HG03280 (cell line): ENCODE data around the gene PI4KA.
"Not testable (repeated sequence)": the region's sequence is repeated elsewhere in the genome, so short reads cannot be mapped to it uniquely, and the experiment has no call there.

Experiments
- ATAC-seq: cut with Tn5 transposase; IDR thresholded peaks from one replicate; pipeline ENCODE4 v1.9.1; 2021; ENCODE audit warnings: mild to moderate bottlenecking, moderate library complexity; ENCODE audit not compliant: unreplicated experiment

The PI4KA gene

DNA sequence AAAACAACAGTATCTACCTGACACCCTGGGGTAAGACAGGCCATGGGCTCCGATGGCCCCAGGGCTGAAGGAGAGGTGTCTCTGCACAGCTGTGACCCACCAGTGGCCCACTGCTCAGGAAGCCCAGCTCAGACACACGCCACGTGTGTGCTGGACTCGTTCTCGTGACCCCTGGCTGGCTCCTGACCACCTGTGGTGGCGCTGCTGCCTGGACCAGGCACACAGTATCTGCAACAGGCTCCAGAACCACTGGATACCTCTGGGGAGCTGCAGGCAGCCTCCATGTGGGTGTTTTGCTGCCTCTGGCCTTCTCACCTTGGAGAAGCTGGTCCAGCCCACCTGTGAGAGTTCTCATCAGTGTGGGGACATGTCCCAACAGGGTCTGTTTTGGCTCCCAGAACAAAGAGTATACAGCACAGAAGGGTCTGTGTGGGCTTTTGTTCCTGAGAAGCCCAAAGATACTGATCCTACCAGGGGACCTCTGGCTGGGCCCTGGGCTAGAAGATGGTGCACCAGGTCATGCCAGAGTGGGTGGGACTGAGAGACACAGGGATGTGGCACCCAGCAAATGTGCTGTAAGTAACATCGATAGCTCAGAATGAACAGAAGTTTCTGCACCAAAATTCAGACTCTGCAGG lies 106.4 kb downstream of the PI4KA start:
- ATAC-seq: no peak

- ATAC-seq: no peak
Measured at GRCh38 chr22:20751185-20751851, 107.3 kb downstream of the PI4KA start.

DNA sequence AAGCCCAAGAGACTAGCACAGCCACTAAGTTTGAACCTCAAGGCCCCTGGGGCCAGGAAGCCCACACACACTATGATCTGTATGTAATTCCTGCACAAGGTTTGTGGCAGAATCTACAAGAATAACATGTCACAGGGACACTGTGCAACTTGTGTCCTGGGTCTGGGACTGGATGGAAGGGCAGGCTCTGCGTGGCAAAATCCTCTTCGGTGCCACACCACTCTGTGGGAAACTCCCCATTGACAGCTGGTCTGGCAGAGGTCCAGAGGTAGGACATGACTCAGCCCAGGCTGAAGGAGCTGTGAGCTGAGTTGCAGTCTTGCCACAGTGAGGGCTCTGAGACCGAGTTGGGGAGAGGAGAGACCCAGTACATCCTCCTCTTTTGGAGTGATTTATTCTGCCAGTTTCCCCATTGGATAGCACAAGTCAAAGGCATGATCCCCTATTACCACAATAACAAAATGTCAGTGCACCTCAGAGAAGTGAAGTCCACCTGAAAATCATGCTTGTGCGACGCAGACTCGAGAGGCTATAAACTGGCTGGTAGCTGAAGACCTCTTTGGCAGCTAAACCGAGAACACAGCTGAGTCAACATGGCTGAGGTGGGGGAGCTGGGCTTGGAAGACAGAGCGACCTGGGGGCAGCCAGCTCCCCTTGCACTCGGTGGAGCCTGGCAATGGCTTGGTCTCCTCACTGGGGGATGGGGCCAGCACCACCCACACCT lies 108.0 kb downstream of the PI4KA start:
- no peak for ATAC-seq

- no peak for ATAC-seq
Measured at GRCh38 chr22:20749453-20749852, 109.2 kb downstream of the PI4KA start.

- peak; percentile 60 for ATAC-seq
Measured at GRCh38 chr22:20748731-20749428, 109.7 kb downstream of the PI4KA start.

DNA sequence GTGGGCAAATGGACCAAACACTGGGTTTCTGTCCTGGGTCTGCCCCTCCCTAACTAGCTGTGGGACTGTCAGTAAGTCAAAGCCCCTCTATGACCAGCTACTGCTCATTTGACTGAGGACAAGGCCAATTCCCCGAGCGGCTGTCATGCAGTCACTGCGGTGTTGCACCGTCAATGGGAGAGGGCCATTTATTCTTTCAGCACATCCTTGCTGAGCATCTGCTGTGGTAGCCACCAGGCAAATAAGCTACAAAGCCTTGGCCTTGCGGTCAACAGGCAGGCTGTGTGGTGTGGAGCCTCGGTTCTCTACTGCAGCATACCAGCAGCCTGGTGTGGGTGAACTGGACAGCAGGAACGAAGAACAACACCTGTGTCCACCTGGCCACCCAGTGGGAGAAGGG lies 110.5 kb downstream of the PI4KA start:
- no peak for ATAC-seq

DNA sequence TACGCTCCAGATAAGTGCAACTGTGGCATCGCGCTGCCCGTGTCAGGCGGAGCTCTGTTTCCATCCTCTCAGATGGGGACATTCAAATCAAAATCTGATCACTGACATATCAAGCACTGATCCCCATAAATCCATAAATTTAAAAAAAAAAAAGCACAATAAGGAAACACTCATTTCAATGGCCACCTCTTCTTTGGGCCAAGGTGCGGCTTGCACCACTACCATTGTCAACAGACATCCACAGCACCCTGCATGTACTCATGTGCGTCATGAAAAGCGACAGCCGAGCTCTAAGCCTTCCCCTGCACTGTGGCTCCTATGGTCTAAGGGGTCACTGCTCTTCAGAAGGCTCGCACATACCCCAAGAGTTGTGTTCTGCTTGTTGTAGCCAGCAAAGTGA lies 111.4 kb downstream of the PI4KA start:
- no peak for ATAC-seq

GRCh38 chr22:20746431-20747189 lies 112.0 kb downstream of the PI4KA start:
- no peak for ATAC-seq

DNA sequence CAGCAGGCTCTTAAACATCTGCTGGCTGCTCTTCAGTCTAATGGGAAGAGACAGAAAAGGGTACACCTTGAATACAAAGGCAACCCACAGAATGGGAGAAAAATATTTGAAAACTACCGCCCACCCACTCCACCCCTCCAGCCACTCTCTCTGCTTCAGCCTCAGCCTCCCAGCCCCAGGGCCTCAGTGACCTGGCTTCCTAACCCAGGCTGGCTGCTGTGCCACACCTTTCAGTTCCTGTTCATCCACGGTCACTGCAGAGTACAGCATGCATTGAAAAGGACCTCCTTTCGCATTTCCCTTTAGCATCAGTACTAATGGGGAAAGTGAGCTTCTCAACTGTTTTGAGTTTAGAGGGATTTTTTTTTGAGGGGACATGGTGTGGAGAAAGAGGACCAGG lies 113.5 kb downstream of the PI4KA start:
- ATAC-seq: no peak

DNA sequence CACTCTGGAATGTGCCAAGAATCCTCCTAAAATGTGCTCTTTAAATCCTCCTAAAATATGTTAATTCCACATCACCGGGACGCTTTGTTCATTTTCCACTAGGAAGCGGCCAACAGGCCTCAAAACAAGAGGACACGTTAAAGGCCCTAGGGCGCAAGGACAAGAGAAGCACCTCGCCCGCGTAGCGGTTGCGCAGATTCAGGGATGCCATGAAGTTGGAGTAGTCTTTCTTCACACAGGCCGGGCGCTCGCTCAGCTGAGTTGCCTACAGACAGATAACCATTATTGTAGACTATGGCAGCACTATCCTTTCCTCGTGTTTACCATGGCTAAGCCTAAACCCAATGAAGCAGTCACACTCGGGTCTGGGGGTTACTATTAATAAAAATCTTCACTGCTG lies 114.2 kb downstream of the PI4KA start:
- ATAC-seq: no peak

GRCh38 chr22:20742764-20743163 lies 115.8 kb downstream of the PI4KA start:
- ATAC-seq: no peak

DNA sequence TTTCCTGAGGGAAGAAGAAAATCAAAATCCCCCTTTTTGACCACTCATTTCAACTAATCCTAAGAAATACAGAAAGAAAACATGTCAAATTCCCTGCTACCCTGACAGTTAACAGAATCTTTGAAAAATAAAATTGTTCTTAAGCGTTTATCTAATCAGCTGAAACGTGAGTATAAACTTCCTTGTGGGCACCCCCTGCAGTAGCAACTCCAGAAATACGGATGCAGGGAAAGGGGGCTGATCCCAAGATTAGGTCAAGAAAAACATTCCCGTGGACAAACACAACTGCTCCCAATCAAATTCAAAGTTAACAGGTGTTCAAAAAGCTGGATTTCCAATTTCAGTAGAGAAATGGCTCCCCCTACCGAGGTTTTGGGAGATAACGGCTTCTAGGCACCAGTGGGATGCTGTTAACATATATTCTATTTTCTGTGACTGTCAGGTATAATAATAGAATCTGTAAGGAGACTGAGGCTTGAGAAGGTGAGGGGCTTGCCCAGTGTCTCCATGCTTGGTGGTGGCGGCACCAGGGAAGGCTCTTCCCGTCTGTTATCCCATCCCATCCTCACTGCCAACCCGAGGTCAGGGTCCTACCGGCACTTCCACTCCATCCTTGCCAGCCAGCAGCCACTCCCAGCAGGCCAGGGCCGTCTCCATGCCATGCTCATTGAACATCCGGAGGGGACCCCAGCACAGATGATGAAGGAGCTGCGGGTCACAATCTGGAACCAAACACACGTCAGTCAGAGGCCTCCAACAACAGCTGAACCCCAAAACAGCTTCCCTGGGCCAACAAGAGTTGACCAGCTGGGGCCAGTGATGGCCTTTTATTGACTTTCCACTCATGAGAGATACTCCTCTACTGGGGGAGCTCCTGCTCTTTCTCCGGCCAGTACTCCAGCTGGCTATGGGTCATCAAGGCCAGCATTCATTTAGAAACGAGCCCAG lies 116.7 kb downstream of the PI4KA start:
- no peak for ATAC-seq

DNA sequence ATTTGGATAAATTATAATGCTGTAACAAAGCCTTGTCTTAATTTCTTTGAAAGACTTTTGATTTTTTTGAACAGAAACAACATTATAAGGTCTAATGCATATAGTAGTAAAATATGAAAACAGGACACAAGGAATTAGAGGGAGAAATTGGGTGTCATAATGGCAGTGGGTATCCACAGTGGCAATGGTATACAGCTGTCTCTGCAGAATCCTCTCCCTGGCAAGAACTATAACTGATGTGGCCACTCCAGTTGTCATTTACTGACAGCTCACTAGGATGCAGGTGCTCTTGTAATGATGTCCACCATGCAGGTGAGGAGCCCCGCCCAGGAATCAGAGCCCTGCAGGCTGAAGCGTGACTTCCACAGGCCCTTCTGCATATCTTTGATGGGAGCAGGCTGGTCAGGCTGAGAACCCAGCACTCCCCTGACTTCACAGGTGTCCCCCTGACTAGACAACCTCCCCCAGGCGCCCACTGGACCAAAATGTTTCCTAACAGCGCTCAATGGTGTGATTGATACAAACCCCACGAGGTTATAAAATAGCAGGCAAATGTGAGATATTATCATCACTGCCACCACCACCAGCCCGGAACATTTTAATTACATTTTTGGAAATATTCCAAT lies 117.5 kb downstream of the PI4KA start:
- no peak for ATAC-seq

- ATAC-seq: no peak
Measured at GRCh38 chr22:20740222-20740951, 118.2 kb downstream of the PI4KA start.

- ATAC-seq: no peak
Measured at GRCh38 chr22:20738394-20739089, 120.1 kb downstream of the PI4KA start.

GRCh38 chr22:20736891-20737290 lies 121.7 kb downstream of the PI4KA start:
- not testable (repeated sequence) for ATAC-seq

- ATAC-seq: not testable (repeated sequence)
Measured at GRCh38 chr22:20735356-20736162, 123.1 kb downstream of the PI4KA start.
